Naive thymus-derived CD8-positive, alpha-beta T cell (primary cell): Measurements from ENCODE around the gene KRTAP2-2. TPM values are rescaled to one million over a fixed set of nuclear protein-coding genes. Genes with fewer than 3 reads are reported as not detected.

Experiments used
- ATAC-seq, 2 donors: fragments of 150-1000 bp; cut with Tn5 transposase in 1 of 2; sonication (Bioruptor Pico), chemical (Tn5 transposase) in 1 of 2; 1 replicate in 1 of 2; 2 replicates in 1 of 2; pipeline ENCODE4 v1.10.0; 2021; ENCODE audit warnings: mild to moderate bottlenecking in 2 of 2, moderate library complexity in 2 of 2
- POLR2A ChIA-PET: fragments of 350-600 bp; sonication (Branson Sonifier 250); formaldehyde crosslinking; loops from one replicate; lab custom pipeline; 2021; ENCODE audit warnings: antibody characterized with exemption; lab: Charles Lee
- DNase-seq, 10 donors: peaks; one replicate each; pipeline versions ENCODE4 v3.0.0 to v3.0.0-alpha.2; 2020 to 2022
- H3K27ac Mint-ChIP-seq, 10 donors: one replicate each; pipeline ENCODE4 v1.8.0; 2020 to 2022; ENCODE audit warnings: mild to moderate bottlenecking in 10 of 10, mixed read lengths in 10 of 10, moderate library complexity in 4 of 10, inconsistent platforms in 1 of 10
- H3K27me3 Mint-ChIP-seq, 5 donors: one replicate each; pipeline ENCODE4 v1.8.0; 2021 to 2022; ENCODE audit warnings: mixed read lengths in 5 of 5
- H3K36me3 Mint-ChIP-seq, 3 donors: one replicate each; pipeline ENCODE4 v1.8.0; 2020 to 2022; ENCODE audit warnings: mixed read lengths in 3 of 3, mild to moderate bottlenecking in 2 of 3, inconsistent platforms in 1 of 3
- H3K4me1 Mint-ChIP-seq, 4 donors: one replicate each; pipeline ENCODE4 v1.8.0; 2021 to 2022; ENCODE audit warnings: mixed read lengths in 4 of 4
- H3K4me3 Mint-ChIP-seq, 10 donors: one replicate each; pipeline ENCODE4 v1.8.0; 2020 to 2022; ENCODE audit warnings: mild to moderate bottlenecking in 10 of 10, mixed read lengths in 10 of 10, moderate library complexity in 6 of 10, inconsistent platforms in 1 of 10
- H3K9me3 Mint-ChIP-seq, 9 donors: one replicate each; pipeline ENCODE4 v1.8.0; 2020 to 2022; ENCODE audit warnings: mixed read lengths in 9 of 9, mild to moderate bottlenecking in 3 of 9, inconsistent platforms in 1 of 9, moderate library complexity in 1 of 9
- polyA plus RNA-seq, 3 donors: library from polyadenylated mRNA; unstranded; fragments of 300-500 nt; fragmentation: Illumina TruSeq; gene quantifications; one replicate each; pipeline ENCODE4 v1.2.3, GENCODE V29; 2021
- total RNA-seq, 8 experiments: library from RNA in 2 of 8; stranded (reverse) in 2 of 8; gene quantifications; one replicate each; pipeline ENCODE4 v1.2.3 and lab custom pipeline; 2021 to 2026

The KRTAP2-2 gene
- total and polyA plus RNA-seq, 5 experiments from 2014 or later = not detected

GRCh38 chr17:41012326-41013120 is 42.5 kb downstream of the KRTAP2-2 start:
- no peaks in the 10 kb centered on the region for H3K9me3 Mint-ChIP-seq
- no peaks in the 10 kb centered on the region for H3K36me3 Mint-ChIP-seq
- H3K27me3 Mint-ChIP-seq = peaks cover 0 to 10% (median 2%) of the 10 kb centered on the region in 5 donors
- H3K27ac Mint-ChIP-seq = no peak overlapping the region
- no peaks in the 10 kb centered on the region for H3K4me1 Mint-ChIP-seq
- POLR2A ChIA-PET = no interaction called here
- DNase-seq (no peak), ATAC-seq (no peak)
- H3K4me3 Mint-ChIP-seq = no peak overlapping the region

- Mint-ChIP-seq H3K9me3 (no peaks in the 10 kb centered on the region), H3K27ac (no peak overlapping the region), H3K36me3 (no peaks in the 10 kb centered on the region), H3K4me3 (no peak overlapping the region), H3K27me3 (peaks cover 0 to under 1% (median 0%) of the 10 kb centered on the region in 5 donors), H3K4me1 (no peaks in the 10 kb centered on the region)
- POLR2A ChIA-PET = no interaction called here
- no peak for DNase-seq
- ATAC-seq = no peak
Observed at GRCh38 chr17:41010441-41010840, 44.6 kb downstream of the KRTAP2-2 start.

GRCh38 chr17:41009936-41010335 is 45.1 kb downstream of the KRTAP2-2 start:
- H3K27ac Mint-ChIP-seq = no peak overlapping the region
- H3K4me1 Mint-ChIP-seq = no peaks in the 10 kb centered on the region
- H3K4me3 Mint-ChIP-seq = no peak overlapping the region
- POLR2A ChIA-PET = interaction anchor here (0.6 kb wide), 1 partner anchor 472 kb away, joined by 4 read pairs; no protein-coding TSS in a partner anchor
- DNase-seq = no peak
- H3K36me3 Mint-ChIP-seq = no peaks in the 10 kb centered on the region
- no peak for ATAC-seq
- H3K27me3 Mint-ChIP-seq = no peaks in the 10 kb centered on the region
- H3K9me3 Mint-ChIP-seq = no peaks in the 10 kb centered on the region

- POLR2A ChIA-PET = interaction anchor here (0.6 kb wide), 1 partner anchor 472 kb away, joined by 4 read pairs; no protein-coding TSS in a partner anchor
- no peaks in the 10 kb centered on the region for H3K4me1 Mint-ChIP-seq
- no peaks in the 10 kb centered on the region for H3K27me3 Mint-ChIP-seq
- no peaks in the 10 kb centered on the region for H3K36me3 Mint-ChIP-seq
- ATAC-seq (no peak), DNase-seq (no peak)
- no peak overlapping the region for H3K4me3 Mint-ChIP-seq
- H3K27ac Mint-ChIP-seq = no peak overlapping the region
- H3K9me3 Mint-ChIP-seq = no peaks in the 10 kb centered on the region
Observed at GRCh38 chr17:41009301-41009760, 45.7 kb downstream of the KRTAP2-2 start.

DNA sequence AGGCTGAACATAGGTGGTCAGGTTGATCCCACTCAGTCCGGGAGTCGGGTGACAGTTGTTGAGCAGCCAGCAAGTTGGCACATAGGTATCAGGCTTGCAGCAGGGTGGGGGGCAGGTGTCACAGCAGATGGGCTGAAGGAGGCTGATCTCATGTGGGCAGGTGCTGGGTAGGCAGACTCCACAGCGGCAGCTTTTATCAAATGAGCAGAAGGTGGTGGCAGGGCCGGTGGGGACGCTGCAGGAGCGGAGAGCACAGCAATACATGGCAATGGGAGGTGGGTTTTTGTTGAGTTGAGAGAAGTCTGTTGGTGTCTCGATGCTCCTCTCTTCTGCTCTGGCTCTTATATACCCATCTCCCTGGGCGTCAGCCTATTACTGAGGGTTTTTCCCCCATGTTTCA is 46.2 kb downstream of the KRTAP2-2 start, which contains the start of gene KRTAP3-1:
TSS of gene KRTAP3-1 (minus strand) at position 318 of the 400 bp plus-strand sequence. CDS start at position 264, 54 bp downstream.
- no peaks in the 10 kb centered on the region for H3K36me3 Mint-ChIP-seq
- no peak within 1 kb of the TSS for H3K4me3 Mint-ChIP-seq
- H3K27ac Mint-ChIP-seq = no peak within 1 kb of the TSS
- DNase-seq (no peak), ATAC-seq (no peak)
- peaks cover 0 to 2% (median 0%) of the 10 kb centered on the region in 5 donors for H3K27me3 Mint-ChIP-seq
- POLR2A ChIA-PET = no interaction called here
- H3K9me3 Mint-ChIP-seq = no peaks in the 10 kb centered on the region
- H3K4me1 Mint-ChIP-seq = no peaks in the 10 kb centered on the region

Other genes with a start within 250 kb of the KRTAP2-2 start
Only the 30 nearest of the 37 such genes appear.
- gene KRT20, start 170.0 kb downstream of the KRTAP2-2 start, total RNA-seq = not detected
- gene KRT20, start 170.0 kb downstream of the KRTAP2-2 start, polyA plus RNA-seq = not detected
- gene KRT23, start 117.6 kb downstream of the KRTAP2-2 start, total RNA-seq = not detected
- not detected for gene KRT23, start 117.6 kb downstream of the KRTAP2-2 start, polyA plus RNA-seq
- gene KRT39, start 88.3 kb downstream of the KRTAP2-2 start, total RNA-seq = not detected
- not detected for gene KRT39, start 88.3 kb downstream of the KRTAP2-2 start, polyA plus RNA-seq
- not detected for gene KRT40, start 70.9 kb downstream of the KRTAP2-2 start, total RNA-seq
- gene KRT40, start 70.9 kb downstream of the KRTAP2-2 start, polyA plus RNA-seq = not detected
- gene KRTAP3-3, start 61.1 kb downstream of the KRTAP2-2 start, total RNA-seq = not detected
- gene KRTAP3-3, start 61.1 kb downstream of the KRTAP2-2 start, polyA plus RNA-seq = not detected
- not detected for gene KRTAP3-2, start 55.3 kb downstream of the KRTAP2-2 start, total RNA-seq
- gene KRTAP3-2, start 55.3 kb downstream of the KRTAP2-2 start, polyA plus RNA-seq = not detected
- gene KRTAP3-1, start 46.1 kb downstream of the KRTAP2-2 start, total RNA-seq = not detected
- gene KRTAP3-1, start 46.1 kb downstream of the KRTAP2-2 start, polyA plus RNA-seq = not detected
- not detected for gene KRTAP1-5, start 28.0 kb downstream of the KRTAP2-2 start, total RNA-seq
- not detected for gene KRTAP1-5, start 28.0 kb downstream of the KRTAP2-2 start, polyA plus RNA-seq
- gene KRTAP1-4, start 25.0 kb downstream of the KRTAP2-2 start, total RNA-seq = not detected
- gene KRTAP1-4, start 25.0 kb downstream of the KRTAP2-2 start, polyA plus RNA-seq = not detected
- gene KRTAP1-3, start 20.4 kb downstream of the KRTAP2-2 start, total RNA-seq = not detected
- not detected for gene KRTAP1-3, start 20.4 kb downstream of the KRTAP2-2 start, polyA plus RNA-seq
- not detected for gene KRTAP1-1, start 13.8 kb downstream of the KRTAP2-2 start, total RNA-seq
- gene KRTAP1-1, start 13.8 kb downstream of the KRTAP2-2 start, polyA plus RNA-seq = not detected
- not detected for gene KRTAP2-1, start 7.9 kb downstream of the KRTAP2-2 start, total RNA-seq
- not detected for gene KRTAP2-1, start 7.9 kb downstream of the KRTAP2-2 start, polyA plus RNA-seq
- not detected for gene KRTAP2-3, start 4.9 kb upstream of the KRTAP2-2 start, total RNA-seq
- not detected for gene KRTAP2-3, start 4.9 kb upstream of the KRTAP2-2 start, polyA plus RNA-seq
- gene KRTAP2-4, start 10.6 kb upstream of the KRTAP2-2 start, total RNA-seq = not detected
- gene KRTAP2-4, start 10.6 kb upstream of the KRTAP2-2 start, polyA plus RNA-seq = not detected
- not detected for gene KRTAP4-7, start 28.9 kb upstream of the KRTAP2-2 start, total RNA-seq
- not detected for gene KRTAP4-7, start 28.9 kb upstream of the KRTAP2-2 start, polyA plus RNA-seq
- gene KRTAP4-8, start 42.9 kb upstream of the KRTAP2-2 start, total RNA-seq = not detected
- not detected for gene KRTAP4-8, start 42.9 kb upstream of the KRTAP2-2 start, polyA plus RNA-seq
- not detected for gene KRTAP4-16, start 47.0 kb upstream of the KRTAP2-2 start, total RNA-seq
- not detected for gene KRTAP4-16, start 47.0 kb upstream of the KRTAP2-2 start, polyA plus RNA-seq
- gene KRTAP4-9, start 50.2 kb upstream of the KRTAP2-2 start, total RNA-seq = not detected
- not detected for gene KRTAP4-9, start 50.2 kb upstream of the KRTAP2-2 start, polyA plus RNA-seq
- not detected for gene KRTAP4-11, start 63.1 kb upstream of the KRTAP2-2 start, total RNA-seq
- gene KRTAP4-11, start 63.1 kb upstream of the KRTAP2-2 start, polyA plus RNA-seq = not detected
- gene KRTAP4-12, start 69.0 kb upstream of the KRTAP2-2 start, total RNA-seq = not detected
- under 1 TPM in 1 of 3 donors, not detected in 2; 0.15 TPM for gene KRTAP4-12, start 69.0 kb upstream of the KRTAP2-2 start, polyA plus RNA-seq
- not detected for gene KRTAP4-6, start 85.3 kb upstream of the KRTAP2-2 start, total RNA-seq
- gene KRTAP4-6, start 85.3 kb upstream of the KRTAP2-2 start, polyA plus RNA-seq = not detected
- gene KRTAP4-5, start 94.6 kb upstream of the KRTAP2-2 start, total RNA-seq = not detected
- gene KRTAP4-5, start 94.6 kb upstream of the KRTAP2-2 start, polyA plus RNA-seq = not detected
- gene KRTAP4-4, start 105.5 kb upstream of the KRTAP2-2 start, total RNA-seq = not detected
- not detected for gene KRTAP4-4, start 105.5 kb upstream of the KRTAP2-2 start, polyA plus RNA-seq
- gene KRTAP4-3, start 113.0 kb upstream of the KRTAP2-2 start, total RNA-seq = not detected
- gene KRTAP4-3, start 113.0 kb upstream of the KRTAP2-2 start, polyA plus RNA-seq = not detected
- not detected for gene KRTAP4-2, start 123.0 kb upstream of the KRTAP2-2 start, total RNA-seq
- not detected for gene KRTAP4-2, start 123.0 kb upstream of the KRTAP2-2 start, polyA plus RNA-seq
- gene KRTAP4-1, start 129.7 kb upstream of the KRTAP2-2 start, total RNA-seq = not detected
- not detected for gene KRTAP4-1, start 129.7 kb upstream of the KRTAP2-2 start, polyA plus RNA-seq
- not detected for gene KRTAP9-1, start 134.7 kb upstream of the KRTAP2-2 start, total RNA-seq
- gene KRTAP9-1, start 134.7 kb upstream of the KRTAP2-2 start, polyA plus RNA-seq = not detected
- not detected for gene KRTAP9-2, start 171.4 kb upstream of the KRTAP2-2 start, total RNA-seq
- gene KRTAP9-2, start 171.4 kb upstream of the KRTAP2-2 start, polyA plus RNA-seq = not detected
- not detected for gene KRTAP9-3, start 177.2 kb upstream of the KRTAP2-2 start, total RNA-seq
- gene KRTAP9-3, start 177.2 kb upstream of the KRTAP2-2 start, polyA plus RNA-seq = not detected
- gene KRTAP9-8, start 182.8 kb upstream of the KRTAP2-2 start, total RNA-seq = not detected
- gene KRTAP9-8, start 182.8 kb upstream of the KRTAP2-2 start, polyA plus RNA-seq = not detected